Natural killer cell treated with Interleukin-12 subunit alpha and Interleukin-12 subunit beta and Interleukin-15 and Interleukin-18, amount 100 ng/mL, for 72 hours (primary cell): Measurements from ENCODE around the gene KLHL35. TPM values are rescaled to one million over a fixed set of nuclear protein-coding genes. Genes with fewer than 3 reads are reported as not detected.
A peak's percentile ranks its signal among the peaks of the same experiment; 100 is the strongest.

ENCODE experiments used
- ATAC-seq, 2 donors: fragments of 150-1000 bp; cut with Tn5 transposase in 1 of 2; sonication (Bioruptor Pico), chemical (Tn5 transposase) in 1 of 2; 2 replicates each; pipeline ENCODE4 v1.10.0; 2021
- DNase-seq: peaks from one replicate; pipeline ENCODE4 v3.0.0; 2022; ENCODE audit warnings: low spot score
- H3K27ac Mint-ChIP-seq, 2 donors: 1 replicate in 1 of 2; 2 replicates in 1 of 2; pipeline ENCODE4 v1.8.0; 2022; ENCODE audit warnings: mixed read lengths in 2 of 2, mild to moderate bottlenecking in 1 of 2, moderate library complexity in 1 of 2
- H3K27me3 Mint-ChIP-seq, 2 donors: 1 replicate in 1 of 2; 2 replicates in 1 of 2; pipeline ENCODE4 v1.8.0; 2022; ENCODE audit warnings: mixed read lengths in 2 of 2
- H3K36me3 Mint-ChIP-seq: one replicate; pipeline ENCODE4 v1.8.0; 2022; ENCODE audit warnings: mixed read lengths
- H3K4me1 Mint-ChIP-seq, 2 donors: 1 replicate in 1 of 2; 2 replicates in 1 of 2; pipeline ENCODE4 v1.8.0; 2022; ENCODE audit warnings: low read depth in 2 of 2, mixed read lengths in 2 of 2, mild to moderate bottlenecking in 1 of 2
- H3K4me3 Mint-ChIP-seq: one replicate; pipeline ENCODE4 v1.8.0; 2022; ENCODE audit warnings: mixed read lengths
- H3K9me3 Mint-ChIP-seq: 2 replicates; pipeline ENCODE4 v1.8.0; 2022; ENCODE audit warnings: mixed read lengths
- total RNA-seq, 2 donors: library from RNA; stranded (reverse); gene quantifications; one replicate each; pipeline ENCODE4 v1.2.3, GENCODE V29; 2022

Gene KLHL35
- total RNA-seq, 2 donors from 2014 or later, result 0.62 to 1.5 TPM

- no peak overlapping the region for H3K27ac Mint-ChIP-seq
- no peaks in the 10 kb centered on the region for H3K4me1 Mint-ChIP-seq
- no peak overlapping the region for H3K4me3 Mint-ChIP-seq
These were observed 28.1 kb upstream of the KLHL35 start for GRCh38 chr11:75461151-75461550.

GRCh38 chr11:75456596-75457183, 23.7 kb upstream of the KLHL35 start:
- Mint-ChIP-seq H3K36me3 (no peaks in the 10 kb centered on the region), H3K4me3 (no peak overlapping the region), H3K27ac (no peak overlapping the region), H3K4me1 (no peaks in the 10 kb centered on the region), H3K27me3 (peaks cover 0 to 6% of the 10 kb centered on the region in 2 donors), H3K9me3 (no peaks in the 10 kb centered on the region)
- ATAC-seq (no peak), DNase-seq (no peak)

More at GRCh38 chr11:75461151-75461550, 28.1 kb upstream of the KLHL35 start:
- no peak for ATAC-seq
- Mint-ChIP-seq H3K9me3 (no peaks in the 10 kb centered on the region), H3K36me3 (no peaks in the 10 kb centered on the region), H3K27me3 (no peaks in the 10 kb centered on the region)
- no peak for DNase-seq

- Mint-ChIP-seq H3K9me3 (no peaks in the 10 kb centered on the region), H3K36me3 (no peaks in the 10 kb centered on the region), H3K27me3 (peaks cover 0 to 6% of the 10 kb centered on the region in 2 donors), H3K27ac (no peak overlapping the region), H3K4me3 (no peak overlapping the region), H3K4me1 (no peaks in the 10 kb centered on the region)
- ATAC-seq, result no peak
- no peak for DNase-seq
These were observed 22.0 kb upstream of the KLHL35 start for GRCh38 chr11:75454987-75455386.

GRCh38 chr11:75453916-75454655, 21.1 kb upstream of the KLHL35 start:
- H3K4me1 Mint-ChIP-seq, result no peaks in the 10 kb centered on the region
- no peaks in the 10 kb centered on the region for H3K36me3 Mint-ChIP-seq
- ATAC-seq (no peak), DNase-seq (no peak)
- peaks cover 0 to 6% of the 10 kb centered on the region in 2 donors for H3K27me3 Mint-ChIP-seq
- H3K4me3 Mint-ChIP-seq, result no peak overlapping the region
- no peaks in the 10 kb centered on the region for H3K9me3 Mint-ChIP-seq
- no peak overlapping the region for H3K27ac Mint-ChIP-seq

- ATAC-seq (no peak), DNase-seq (no peak)
- H3K36me3 Mint-ChIP-seq, result no peaks in the 10 kb centered on the region
- H3K27ac Mint-ChIP-seq, result no peak overlapping the region
- H3K27me3 Mint-ChIP-seq, result peaks cover 0 to 6% of the 10 kb centered on the region in 2 donors
- H3K9me3 Mint-ChIP-seq, result no peaks in the 10 kb centered on the region
- no peak overlapping the region for H3K4me3 Mint-ChIP-seq
- no peaks in the 10 kb centered on the region for H3K4me1 Mint-ChIP-seq
These were observed 18.1 kb upstream of the KLHL35 start for GRCh38 chr11:75450826-75451821.

GRCh38 chr11:75450236-75450635, 17.2 kb upstream of the KLHL35 start:
- Mint-ChIP-seq H3K36me3 (no peaks in the 10 kb centered on the region), H3K27me3 (peaks cover 0 to 7% of the 10 kb centered on the region in 2 donors), H3K9me3 (no peaks in the 10 kb centered on the region), H3K4me3 (no peak overlapping the region), H3K4me1 (peaks cover 0 to 3% of the 10 kb centered on the region in 2 donors), H3K27ac (no peak overlapping the region)
- ATAC-seq (no peak), DNase-seq (no peak)

GRCh38 chr11:75449776-75450175, 16.8 kb upstream of the KLHL35 start:
- no peak for DNase-seq
- ATAC-seq, result no peak
- no peak overlapping the region for H3K27ac Mint-ChIP-seq
- no peaks in the 10 kb centered on the region for H3K36me3 Mint-ChIP-seq
- H3K9me3 Mint-ChIP-seq, result no peaks in the 10 kb centered on the region
- H3K27me3 Mint-ChIP-seq, result peaks cover 0 to 9% of the 10 kb centered on the region in 2 donors
- H3K4me1 Mint-ChIP-seq, result peaks cover 0 to 4% of the 10 kb centered on the region in 2 donors
- no peak overlapping the region for H3K4me3 Mint-ChIP-seq

GRCh38 chr11:75449271-75449670, 16.3 kb upstream of the KLHL35 start:
- no peak overlapping the region for H3K4me3 Mint-ChIP-seq
- H3K9me3 Mint-ChIP-seq, result no peaks in the 10 kb centered on the region
- no peaks in the 10 kb centered on the region for H3K36me3 Mint-ChIP-seq
- DNase-seq (no peak), ATAC-seq (no peak)
- peaks cover 0 to 4% of the 10 kb centered on the region in 2 donors for H3K4me1 Mint-ChIP-seq
- H3K27ac Mint-ChIP-seq, result no peak overlapping the region
- peaks cover 0 to 9% of the 10 kb centered on the region in 2 donors for H3K27me3 Mint-ChIP-seq

GRCh38 chr11:75447415-75447814, 14.4 kb upstream of the KLHL35 start:
- Mint-ChIP-seq H3K4me3 (no peak overlapping the region), H3K9me3 (no peaks in the 10 kb centered on the region), H3K27me3 (peaks cover 0 to 9% of the 10 kb centered on the region in 2 donors), H3K36me3 (no peaks in the 10 kb centered on the region), H3K4me1 (peaks cover 0 to 4% of the 10 kb centered on the region in 2 donors), H3K27ac (no peak overlapping the region)
- no peak for DNase-seq
- no peak for ATAC-seq

- Mint-ChIP-seq H3K9me3 (no peaks in the 10 kb centered on the region), H3K27me3 (peaks cover 0 to 6% of the 10 kb centered on the region in 2 donors), H3K4me1 (peaks cover 0 to 4% of the 10 kb centered on the region in 2 donors), H3K4me3 (no peak overlapping the region), H3K27ac (no peak overlapping the region), H3K36me3 (no peaks in the 10 kb centered on the region)
- ATAC-seq, result peak; percentile 68 to 72
- no peak for DNase-seq
These were observed 12.4 kb upstream of the KLHL35 start for GRCh38 chr11:75445315-75445953.

GRCh38 chr11:75443043-75443442, 10.0 kb upstream of the KLHL35 start:
- no peak for DNase-seq
- H3K27me3 Mint-ChIP-seq, result peaks cover 0 to 6% of the 10 kb centered on the region in 2 donors
- no peaks in the 10 kb centered on the region for H3K36me3 Mint-ChIP-seq
- H3K27ac Mint-ChIP-seq, result no peak overlapping the region
- H3K9me3 Mint-ChIP-seq, result no peaks in the 10 kb centered on the region
- H3K4me1 Mint-ChIP-seq, result peaks cover 0 to 11% of the 10 kb centered on the region in 2 donors
- no peak overlapping the region for H3K4me3 Mint-ChIP-seq
- ATAC-seq, result no peak

GRCh38 chr11:75442161-75442885, 9.3 kb upstream of the KLHL35 start:
- no peak overlapping the region for H3K27ac Mint-ChIP-seq
- no peaks in the 10 kb centered on the region for H3K9me3 Mint-ChIP-seq
- no peak for ATAC-seq
- H3K27me3 Mint-ChIP-seq, result peaks cover 0 to 6% of the 10 kb centered on the region in 2 donors
- H3K36me3 Mint-ChIP-seq, result no peaks in the 10 kb centered on the region
- H3K4me3 Mint-ChIP-seq, result no peak overlapping the region
- no peak for DNase-seq
- H3K4me1 Mint-ChIP-seq, result peaks cover 0 to 11% of the 10 kb centered on the region in 2 donors

- ATAC-seq, result no peak
- no peak overlapping the region for H3K27ac Mint-ChIP-seq
These were observed 8.8 kb upstream of the KLHL35 start for GRCh38 chr11:75441804-75442132.

More at GRCh38 chr11:75441804-75442132, 8.8 kb upstream of the KLHL35 start:
- Mint-ChIP-seq H3K4me1 (peaks cover 0 to 11% of the 10 kb centered on the region in 2 donors), H3K36me3 (no peaks in the 10 kb centered on the region), H3K4me3 (no peak overlapping the region), H3K9me3 (no peaks in the 10 kb centered on the region), H3K27me3 (peaks cover 0 to 6% of the 10 kb centered on the region in 2 donors)
- no peak for DNase-seq
